ENCODE results near the gene SLC12A7. TPM values are rescaled to one million over a fixed set of nuclear protein-coding genes. Genes with fewer than 3 reads are reported as not detected.

Gene SLC12A7
- total RNA-seq, 4 donors from 2014 or later = 26.1 to 41.6 (median 29.1) TPM

- H3K36me3 ChIP-seq = peaks cover 29 to 43% of the 10 kb centered on the region in 2 donors
- no peaks in the 10 kb centered on the region for H3K4me1 ChIP-seq
- no peak overlapping the region for H3K4me3 ChIP-seq (replicated peaks in 1 of 3)
- 93 to 96% methylated on average over 23 to 31 of the region's 32 CpGs for WGBS, 2 donors
- no peak overlapping the region for H3K27ac ChIP-seq
- no peaks in the 10 kb centered on the region for H3K9me3 ChIP-seq
- intact Hi-C loops (cut with DNase I) = no loop called here
- H3K27me3 ChIP-seq = no peaks in the 10 kb centered on the region
- TF ChIP-seq CTCF (IDR thresholded peaks at IDR 0.05) (no peak), POLR2A (IDR thresholded peaks at IDR 0.05) (no peak)
- no peak for DNase-seq
Observed at GRCh38 chr5:1053391-1054017, 58.4 kb downstream of the SLC12A7 start.

- Histone ChIP-seq H3K4me3 (replicated peaks in 1 of 3) (no peak overlapping the region), H3K4me1 (no peaks in the 10 kb centered on the region), H3K9me3 (no peaks in the 10 kb centered on the region), H3K36me3 (peaks cover 29 to 39% of the 10 kb centered on the region in 2 donors), H3K27me3 (no peaks in the 10 kb centered on the region), H3K27ac (no peak overlapping the region)
- intact Hi-C loops (cut with DNase I) = no loop called here
- no peak for DNase-seq
- WGBS, 2 donors = 95 to 96% methylated on average over 21 to 26 of the region's 29 CpGs
- TF ChIP-seq POLR2A (IDR thresholded peaks at IDR 0.05) (no peak), CTCF (IDR thresholded peaks at IDR 0.05) (no peak)
Observed at GRCh38 chr5:1052641-1053390, 59.0 kb downstream of the SLC12A7 start.

- 96 to 97% methylated on average over 11 to 12 of the region's 17 CpGs for WGBS, 2 donors
- Histone ChIP-seq H3K27me3 (no peaks in the 10 kb centered on the region), H3K36me3 (peaks cover 27 to 34% of the 10 kb centered on the region in 2 donors), H3K4me1 (no peaks in the 10 kb centered on the region), H3K4me3 (replicated peaks in 1 of 3) (no peak overlapping the region), H3K9me3 (no peaks in the 10 kb centered on the region), H3K27ac (no peak overlapping the region)
- intact Hi-C loops (cut with DNase I) = no loop called here
- no peak for TF ChIP-seq POLR2A (IDR thresholded peaks at IDR 0.05)
- DNase-seq = no peak
Observed at GRCh38 chr5:1052076-1052475, 59.8 kb downstream of the SLC12A7 start.

- Histone ChIP-seq H3K36me3 (peaks cover 19 to 27% of the 10 kb centered on the region in 2 donors), H3K4me3 (replicated peaks in 1 of 3) (no peak overlapping the region), H3K27me3 (no peaks in the 10 kb centered on the region), H3K9me3 (no peaks in the 10 kb centered on the region), H3K27ac (no peak overlapping the region), H3K4me1 (no peaks in the 10 kb centered on the region)
- intact Hi-C loops (cut with DNase I) = no loop called here
- no peak for TF ChIP-seq CTCF (IDR thresholded peaks at IDR 0.05)
- no peak for TF ChIP-seq POLR2A (IDR thresholded peaks at IDR 0.05)
- WGBS, 2 donors = 93% methylated on average over 9 to 11 of the region's 16 CpGs
- DNase-seq = no peak
Observed at GRCh38 chr5:1051366-1051720, 60.5 kb downstream of the SLC12A7 start.

- H3K4me1 ChIP-seq = no peaks in the 10 kb centered on the region
- TF ChIP-seq CTCF (IDR thresholded peaks at IDR 0.05) = no peak
- no peak for TF ChIP-seq POLR2A (IDR thresholded peaks at IDR 0.05)
- intact Hi-C loops (cut with DNase I) = no loop called here
- H3K36me3 ChIP-seq = peaks cover 13 to 23% of the 10 kb centered on the region in 2 donors
- no peaks in the 10 kb centered on the region for H3K9me3 ChIP-seq
- H3K27me3 ChIP-seq = no peaks in the 10 kb centered on the region
- WGBS, 2 donors = 80 to 85% methylated on average over 15 to 18 of the region's 29 CpGs
- DNase-seq = no peak
- H3K27ac ChIP-seq = no peak overlapping the region
- H3K4me3 ChIP-seq (replicated peaks in 1 of 3) = no peak overlapping the region
Observed at GRCh38 chr5:1050423-1051365, 61.2 kb downstream of the SLC12A7 start.

Measured in thyroid gland (tissue), 4 donors.